Activated T-helper 17 cell treated with anti-CD3 and anti-CD28 coated beads, Interleukin-2, amount 50 U/mL, for 72 hours (primary cell): ENCODE data around the gene IRGC. TPM values are rescaled to one million over a fixed set of nuclear protein-coding genes. Genes with fewer than 3 reads are reported as not detected.

Experiments
- ATAC-seq: fragments of 150-1000 bp; cut with Tn5 transposase; replicated peaks from 2 replicates; pipeline ENCODE4 v1.10.0; 2021; ENCODE audit warnings: mild to moderate bottlenecking, moderate library complexity
- H3K27ac Mint-ChIP-seq: one replicate; pipeline ENCODE4 v1.8.0; 2022; ENCODE audit warnings: mixed read lengths
- H3K27me3 Mint-ChIP-seq: one replicate; pipeline ENCODE4 v1.8.0; 2022; ENCODE audit warnings: mixed read lengths
- H3K36me3 Mint-ChIP-seq: one replicate; pipeline ENCODE4 v1.8.0; 2022; ENCODE audit warnings: low read depth, mild to moderate bottlenecking, mixed read lengths
- H3K4me1 Mint-ChIP-seq: one replicate; pipeline ENCODE4 v1.8.0; 2022; ENCODE audit warnings: mixed read lengths
- H3K4me3 Mint-ChIP-seq: one replicate; pipeline ENCODE4 v1.8.0; 2022; ENCODE audit warnings: mild to moderate bottlenecking, mixed read lengths
- H3K9me3 Mint-ChIP-seq: one replicate; pipeline ENCODE4 v1.8.0; 2022; ENCODE audit warnings: mixed read lengths
- total RNA-seq, 2 donors: library from RNA; stranded (reverse); gene quantifications; one replicate each; pipeline ENCODE4 v1.2.3, GENCODE V29; 2022

Gene IRGC
- total RNA-seq, 2 donors from 2014 or later, result not detected

GRCh38 chr19:43682824-43683661 is 32.8 kb upstream of the IRGC start:
- peaks cover 5% of the 10 kb centered on the region for H3K4me1 Mint-ChIP-seq
- no peak overlapping the region for H3K4me3 Mint-ChIP-seq
- no peak overlapping the region for H3K27ac Mint-ChIP-seq
- no peaks in the 10 kb centered on the region for H3K9me3 Mint-ChIP-seq
- H3K36me3 Mint-ChIP-seq, result no peaks in the 10 kb centered on the region
- H3K27me3 Mint-ChIP-seq, result no peaks in the 10 kb centered on the region
- no peak for ATAC-seq

- Mint-ChIP-seq H3K4me3 (no peak overlapping the region), H3K9me3 (no peaks in the 10 kb centered on the region), H3K27me3 (no peaks in the 10 kb centered on the region), H3K4me1 (peaks cover 5% of the 10 kb centered on the region), H3K27ac (peak overlapping the region; percentile 46), H3K36me3 (no peaks in the 10 kb centered on the region)
- no peak for ATAC-seq
Observed at GRCh38 chr19:43683905-43684304, 32.0 kb upstream of the IRGC start.

GRCh38 chr19:43684326-43684725 is 31.6 kb upstream of the IRGC start:
- H3K4me3 Mint-ChIP-seq, result no peak overlapping the region
- no peaks in the 10 kb centered on the region for H3K27me3 Mint-ChIP-seq
- H3K9me3 Mint-ChIP-seq, result no peaks in the 10 kb centered on the region
- peak overlapping the region; percentile 46 for H3K27ac Mint-ChIP-seq
- no peak for ATAC-seq
- H3K4me1 Mint-ChIP-seq, result peaks cover 5% of the 10 kb centered on the region
- no peaks in the 10 kb centered on the region for H3K36me3 Mint-ChIP-seq

GRCh38 chr19:43687660-43687997 is 28.2 kb upstream of the IRGC start:
- Mint-ChIP-seq H3K4me1 (peaks cover 5% of the 10 kb centered on the region), H3K27ac (peak overlapping the region; percentile 58), H3K27me3 (no peaks in the 10 kb centered on the region), H3K4me3 (no peak overlapping the region), H3K36me3 (no peaks in the 10 kb centered on the region), H3K9me3 (no peaks in the 10 kb centered on the region)
- no peak for ATAC-seq

GRCh38 chr19:43688059-43688701 is 27.7 kb upstream of the IRGC start:
- no peaks in the 10 kb centered on the region for H3K27me3 Mint-ChIP-seq
- H3K27ac Mint-ChIP-seq, result no peak overlapping the region
- no peak overlapping the region for H3K4me3 Mint-ChIP-seq
- peaks cover 5% of the 10 kb centered on the region for H3K4me1 Mint-ChIP-seq
- H3K9me3 Mint-ChIP-seq, result no peaks in the 10 kb centered on the region
- no peak for ATAC-seq
- no peaks in the 10 kb centered on the region for H3K36me3 Mint-ChIP-seq

- Mint-ChIP-seq H3K36me3 (no peaks in the 10 kb centered on the region), H3K4me3 (no peak overlapping the region), H3K9me3 (no peaks in the 10 kb centered on the region), H3K4me1 (peaks cover 5% of the 10 kb centered on the region), H3K27ac (no peak overlapping the region), H3K27me3 (no peaks in the 10 kb centered on the region)
- no peak for ATAC-seq
Observed at GRCh38 chr19:43690444-43690843, 25.4 kb upstream of the IRGC start.

- no peaks in the 10 kb centered on the region for H3K27me3 Mint-ChIP-seq
- no peaks in the 10 kb centered on the region for H3K36me3 Mint-ChIP-seq
- H3K9me3 Mint-ChIP-seq, result no peaks in the 10 kb centered on the region
- H3K4me3 Mint-ChIP-seq, result no peak overlapping the region
- peaks cover 5% of the 10 kb centered on the region for H3K4me1 Mint-ChIP-seq
- H3K27ac Mint-ChIP-seq, result no peak overlapping the region
- ATAC-seq, result no peak
Observed at GRCh38 chr19:43690890-43691289, 25.0 kb upstream of the IRGC start.

GRCh38 chr19:43691755-43692154 is 24.1 kb upstream of the IRGC start:
- Mint-ChIP-seq H3K27ac (no peak overlapping the region), H3K4me3 (no peak overlapping the region), H3K4me1 (peaks cover under 1% of the 10 kb centered on the region), H3K27me3 (no peaks in the 10 kb centered on the region), H3K9me3 (no peaks in the 10 kb centered on the region), H3K36me3 (no peaks in the 10 kb centered on the region)
- no peak for ATAC-seq

- Mint-ChIP-seq H3K4me1 (no peaks in the 10 kb centered on the region), H3K27ac (no peak overlapping the region)
- ATAC-seq, result no peak
Observed at GRCh38 chr19:43692385-43692784, 23.5 kb upstream of the IRGC start.

GRCh38 chr19:43692877-43693276 is 23.0 kb upstream of the IRGC start:
- Mint-ChIP-seq H3K4me1 (no peaks in the 10 kb centered on the region), H3K4me3 (no peak overlapping the region), H3K27me3 (peaks cover 3% of the 10 kb centered on the region), H3K9me3 (no peaks in the 10 kb centered on the region), H3K27ac (no peak overlapping the region), H3K36me3 (no peaks in the 10 kb centered on the region)
- no peak for ATAC-seq

More at GRCh38 chr19:43692385-43692784, 23.5 kb upstream of the IRGC start:
- Mint-ChIP-seq H3K27me3 (no peaks in the 10 kb centered on the region), H3K4me3 (no peak overlapping the region), H3K9me3 (no peaks in the 10 kb centered on the region), H3K36me3 (no peaks in the 10 kb centered on the region)

GRCh38 chr19:43694553-43694952 is 21.3 kb upstream of the IRGC start:
- Mint-ChIP-seq H3K4me3 (no peak overlapping the region), H3K36me3 (no peaks in the 10 kb centered on the region), H3K9me3 (no peaks in the 10 kb centered on the region), H3K4me1 (no peaks in the 10 kb centered on the region), H3K27ac (no peak overlapping the region), H3K27me3 (peaks cover 5% of the 10 kb centered on the region)
- no peak for ATAC-seq

GRCh38 chr19:43695985-43696704 is 19.7 kb upstream of the IRGC start:
- Mint-ChIP-seq H3K4me1 (peaks cover 10% of the 10 kb centered on the region), H3K36me3 (no peaks in the 10 kb centered on the region), H3K9me3 (no peaks in the 10 kb centered on the region), H3K27me3 (peaks cover 9% of the 10 kb centered on the region), H3K4me3 (no peak overlapping the region), H3K27ac (no peak overlapping the region)
- ATAC-seq, result no peak

GRCh38 chr19:43697295-43697694 is 18.6 kb upstream of the IRGC start:
- H3K36me3 Mint-ChIP-seq, result no peaks in the 10 kb centered on the region
- no peak overlapping the region for H3K27ac Mint-ChIP-seq
- H3K4me3 Mint-ChIP-seq, result no peak overlapping the region
- H3K27me3 Mint-ChIP-seq, result peaks cover 9% of the 10 kb centered on the region
- H3K4me1 Mint-ChIP-seq, result peaks cover 15% of the 10 kb centered on the region
- no peaks in the 10 kb centered on the region for H3K9me3 Mint-ChIP-seq
- no peak for ATAC-seq

- no peaks in the 10 kb centered on the region for H3K9me3 Mint-ChIP-seq
- H3K27me3 Mint-ChIP-seq, result peaks cover 9% of the 10 kb centered on the region
- peak overlapping the region; percentile 78 for H3K4me3 Mint-ChIP-seq
- no peak for ATAC-seq
- H3K36me3 Mint-ChIP-seq, result no peaks in the 10 kb centered on the region
- H3K27ac Mint-ChIP-seq, result peak overlapping the region; percentile 93
- H3K4me1 Mint-ChIP-seq, result peaks cover 15% of the 10 kb centered on the region
Observed at GRCh38 chr19:43699506-43700394, 16.1 kb upstream of the IRGC start.
